Measurements from ENCODE around the gene ZBTB34.

GRCh38 chr9:126847051-126847450, 13.4 kb upstream of the ZBTB34 start:
- TF ChIP-seq CTCF (IDR thresholded peaks at IDR 0.05) (no peak), POLR2A (IDR thresholded peaks at IDR 0.05) (no peak)
